Measurements from ENCODE around the gene TLX1. TPM values are rescaled to one million over a fixed set of nuclear protein-coding genes. Genes with fewer than 3 reads are reported as not detected.

Gene TLX1
- total RNA-seq, 6 donors from 2014 or later: not detected

GRCh38 chr10:101095004-101095403 lies 36.1 kb upstream of the TLX1 start:
- H3K4me3 ChIP-seq: no peak overlapping the region
- TF ChIP-seq CTCF (IDR thresholded peaks at IDR 0.05) (no peak), POLR2AphosphoS5 (IDR thresholded peaks at IDR 0.05) (no peak), POLR2A (IDR thresholded peaks at IDR 0.05) (no peak), EP300 (IDR thresholded peaks at IDR 0.05) (no peak)
- no peaks in the 10 kb centered on the region for H3K27me3 ChIP-seq
- H3K36me3 ChIP-seq: no peaks in the 10 kb centered on the region
- H3K9me3 ChIP-seq: no peaks in the 10 kb centered on the region
- H3K4me1 ChIP-seq: no peaks in the 10 kb centered on the region
- WGBS, 2 donors: 75 to 81% methylated on average over 6 of the region's 6 CpGs
- no peak for ATAC-seq (ENCODE audit: low FRiP score in 2 of 2)
- H3K27ac ChIP-seq: no peak overlapping the region
- no peak for DNase-seq

DNA sequence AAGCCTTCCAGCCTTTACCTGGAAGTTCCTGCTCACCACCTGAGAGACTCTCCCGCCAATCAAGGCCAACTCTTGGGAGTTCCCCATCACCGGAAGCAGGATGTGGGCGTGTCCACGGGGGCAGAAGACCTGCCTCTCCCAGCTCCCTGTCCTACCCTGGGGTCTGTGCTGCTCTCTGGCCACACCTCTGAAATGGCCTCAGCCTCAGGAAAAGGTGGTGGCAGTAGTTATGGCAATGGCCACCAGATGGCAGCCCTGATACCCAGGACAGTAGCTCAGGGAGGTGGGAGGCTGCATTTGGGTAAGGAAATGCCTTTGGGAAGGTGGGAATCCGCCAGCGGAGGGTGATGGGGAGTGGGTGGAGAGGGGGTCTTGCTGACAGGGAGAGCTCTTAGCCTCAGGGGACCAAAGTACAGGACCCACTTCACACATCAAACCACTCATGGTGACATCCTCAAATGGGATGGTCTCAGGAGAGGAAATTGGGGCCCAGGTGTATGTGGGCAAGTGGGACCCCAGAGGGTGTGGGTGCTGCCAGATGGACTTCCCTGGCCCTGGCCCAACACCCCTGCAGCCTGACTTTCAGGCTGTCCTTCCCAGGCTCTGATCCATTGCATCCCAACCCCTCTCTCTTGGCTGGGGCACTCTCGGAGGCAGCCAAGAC lies 35.4 kb upstream of the TLX1 start:
- no peak overlapping the region for H3K27ac ChIP-seq
- H3K4me3 ChIP-seq: no peak overlapping the region
- TF ChIP-seq POLR2AphosphoS5 (IDR thresholded peaks at IDR 0.05): no peak
- no peak for TF ChIP-seq EP300 (IDR thresholded peaks at IDR 0.05)
- no peak for TF ChIP-seq POLR2A (IDR thresholded peaks at IDR 0.05)
- TF ChIP-seq CTCF (IDR thresholded peaks at IDR 0.05): peak; percentile 57 to 88 (median 72)
- DNase-seq (peak; percentile 36 to 58), ATAC-seq (ENCODE audit: low FRiP score in 2 of 2) (peak; percentile 77 to 82)
- no peaks in the 10 kb centered on the region for H3K27me3 ChIP-seq
- 7 to 23% methylated on average over 6 of the region's 7 CpGs for WGBS, 2 donors
- no peaks in the 10 kb centered on the region for H3K9me3 ChIP-seq
- H3K36me3 ChIP-seq: no peaks in the 10 kb centered on the region
- H3K4me1 ChIP-seq: no peaks in the 10 kb centered on the region

- H3K4me3 ChIP-seq: no peak overlapping the region
- no peaks in the 10 kb centered on the region for H3K4me1 ChIP-seq
- DNase-seq (no peak), ATAC-seq (ENCODE audit: low FRiP score in 2 of 2) (no peak)
- H3K27me3 ChIP-seq: no peaks in the 10 kb centered on the region
- H3K27ac ChIP-seq: no peak overlapping the region
- no peaks in the 10 kb centered on the region for H3K9me3 ChIP-seq
- H3K36me3 ChIP-seq: no peaks in the 10 kb centered on the region
- 89 to 96% methylated on average over 4 of the region's 4 CpGs for WGBS, 2 donors
- no peak for TF ChIP-seq EP300 (IDR thresholded peaks at IDR 0.05)
- no peak for TF ChIP-seq CTCF (IDR thresholded peaks at IDR 0.05)
- no peak for TF ChIP-seq POLR2AphosphoS5 (IDR thresholded peaks at IDR 0.05)
- TF ChIP-seq POLR2A (IDR thresholded peaks at IDR 0.05): no peak
Measured at GRCh38 chr10:101096378-101096777, 34.7 kb upstream of the TLX1 start.

GRCh38 chr10:101097881-101098280 lies 33.2 kb upstream of the TLX1 start:
- no peak for ATAC-seq (ENCODE audit: low FRiP score in 2 of 2)
- Histone ChIP-seq H3K9me3 (no peaks in the 10 kb centered on the region), H3K4me3 (no peak overlapping the region), H3K27me3 (no peaks in the 10 kb centered on the region), H3K4me1 (no peaks in the 10 kb centered on the region), H3K27ac (no peak overlapping the region), H3K36me3 (no peaks in the 10 kb centered on the region)
- no peak for DNase-seq
- WGBS, 2 donors: 51 to 61% methylated on average over 4 of the region's 4 CpGs
- no peak for TF ChIP-seq POLR2AphosphoS5 (IDR thresholded peaks at IDR 0.05)
- no peak for TF ChIP-seq CTCF (IDR thresholded peaks at IDR 0.05)
- no peak for TF ChIP-seq EP300 (IDR thresholded peaks at IDR 0.05)
- no peak for TF ChIP-seq POLR2A (IDR thresholded peaks at IDR 0.05)

DNA sequence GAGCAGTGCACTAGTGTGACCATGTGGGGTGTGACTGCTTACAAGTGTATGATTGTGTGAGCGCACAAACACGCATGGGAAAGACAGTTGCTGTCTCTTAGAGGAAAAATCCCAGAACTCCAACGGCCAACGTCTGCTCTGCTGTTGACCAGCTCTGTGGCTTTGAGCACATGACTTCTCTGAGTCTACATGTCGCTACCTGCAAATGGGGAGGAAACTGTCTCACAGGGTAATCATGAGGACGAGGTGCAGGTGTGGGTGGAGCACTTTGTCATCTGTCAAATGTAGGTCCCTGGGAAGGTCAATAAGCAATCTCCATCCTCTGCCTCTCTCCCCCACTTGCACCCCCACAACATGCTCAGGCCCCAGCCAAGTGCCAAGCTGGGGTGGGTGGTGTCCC lies 31.2 kb upstream of the TLX1 start:
- H3K27me3 ChIP-seq: no peaks in the 10 kb centered on the region
- TF ChIP-seq EP300 (IDR thresholded peaks at IDR 0.05): no peak
- TF ChIP-seq CTCF (IDR thresholded peaks at IDR 0.05): no peak
- TF ChIP-seq POLR2A (IDR thresholded peaks at IDR 0.05): no peak
- no peak for TF ChIP-seq POLR2AphosphoS5 (IDR thresholded peaks at IDR 0.05)

More for the DNA sequence above, 31.2 kb upstream of the TLX1 start:
- no peak for DNase-seq
- 67 to 68% methylated on average over 6 of the region's 6 CpGs for WGBS, 2 donors
- Histone ChIP-seq H3K4me3 (no peak overlapping the region), H3K4me1 (no peaks in the 10 kb centered on the region), H3K36me3 (no peaks in the 10 kb centered on the region), H3K27ac (no peak overlapping the region), H3K9me3 (no peaks in the 10 kb centered on the region)
- ATAC-seq (ENCODE audit: low FRiP score in 2 of 2): no peak
